Endothelial cell (in vitro differentiated cells): Measurements from ENCODE around the gene RILPL1. TPM values are rescaled to one million over a fixed set of nuclear protein-coding genes. Genes with fewer than 3 reads are reported as not detected.
"Not testable (repeated sequence)": the region's sequence is repeated elsewhere in the genome, so short reads cannot be mapped to it uniquely, and the experiment has no call there.

ENCODE experiments used
- DNase-seq: peaks from one replicate; pipeline ENCODE4 v3.0.0; 2021; ENCODE audit warnings: low spot score
- H3K27ac Mint-ChIP-seq: one replicate; pipeline ENCODE4 v1.8.0; 2021; ENCODE audit warnings: mixed read lengths, inconsistent platforms; ENCODE audit not compliant: unreplicated experiment
- H3K27me3 Mint-ChIP-seq: one replicate; pipeline ENCODE4 v1.8.0; 2021; ENCODE audit warnings: mild to moderate bottlenecking, moderate library complexity, mixed read lengths, inconsistent platforms; ENCODE audit not compliant: unreplicated experiment
- H3K36me3 Mint-ChIP-seq: one replicate; pipeline ENCODE4 v1.8.0; 2021; ENCODE audit warnings: mild to moderate bottlenecking, low read depth, mixed read lengths, inconsistent platforms; ENCODE audit not compliant: unreplicated experiment
- H3K4me1 Mint-ChIP-seq: one replicate; pipeline ENCODE4 v1.8.0; 2021; ENCODE audit warnings: mild to moderate bottlenecking, mixed read lengths, inconsistent platforms; ENCODE audit not compliant: unreplicated experiment
- H3K4me3 Mint-ChIP-seq: one replicate; pipeline ENCODE4 v1.8.0; 2021; ENCODE audit warnings: mild to moderate bottlenecking, mixed read lengths, inconsistent platforms; ENCODE audit not compliant: unreplicated experiment
- H3K9me3 Mint-ChIP-seq: one replicate; pipeline ENCODE4 v1.8.0; 2021; ENCODE audit warnings: mixed read lengths, inconsistent platforms; ENCODE audit not compliant: unreplicated experiment
- CTCF ChIP-seq: fragments of 200-600 bp; sonication (generic); IDR thresholded peaks from one replicate; pipeline ENCODE4 v1.5.0; 2021; ENCODE audit warnings: antibody characterized with exemption; ENCODE audit not compliant: unreplicated experiment
- total RNA-seq: library from RNA; stranded (reverse); fragmentation: NEBNext Ultra II Directional; extraction: Animal tissue kit (Norgen Biotek cat#: 25700); gene quantifications from one replicate; pipeline ENCODE4 v1.2.1, GENCODE V29; 2021; ENCODE audit not compliant: unreplicated experiment

The RILPL1 gene
- total RNA-seq, 1 donor from 2014 or later = 19.8 TPM

GRCh38 chr12:123573870-123574269, 40.4 kb upstream of the RILPL1 start:
- TF ChIP-seq CTCF = no peak
- H3K27me3 Mint-ChIP-seq = no peaks in the 10 kb centered on the region

GRCh38 chr12:123572391-123572790, 38.9 kb upstream of the RILPL1 start:
- no peak overlapping the region for H3K4me3 Mint-ChIP-seq
- H3K36me3 Mint-ChIP-seq = no peaks in the 10 kb centered on the region
- H3K9me3 Mint-ChIP-seq = no peaks in the 10 kb centered on the region
- H3K27me3 Mint-ChIP-seq = no peaks in the 10 kb centered on the region
- no peak for TF ChIP-seq CTCF
- no peaks in the 10 kb centered on the region for H3K4me1 Mint-ChIP-seq
- DNase-seq = no peak
- no peak overlapping the region for H3K27ac Mint-ChIP-seq

More at GRCh38 chr12:123573870-123574269, 40.4 kb upstream of the RILPL1 start:
- Mint-ChIP-seq H3K27ac (no peak overlapping the region), H3K9me3 (no peaks in the 10 kb centered on the region), H3K4me3 (no peak overlapping the region), H3K4me1 (no peaks in the 10 kb centered on the region), H3K36me3 (no peaks in the 10 kb centered on the region)
- DNase-seq = no peak

GRCh38 chr12:123571343-123571813, 37.9 kb upstream of the RILPL1 start:
- H3K36me3 Mint-ChIP-seq = no peaks in the 10 kb centered on the region
- no peak for DNase-seq
- no peaks in the 10 kb centered on the region for H3K27me3 Mint-ChIP-seq
- TF ChIP-seq CTCF = no peak
- no peak overlapping the region for H3K4me3 Mint-ChIP-seq
- H3K4me1 Mint-ChIP-seq = no peaks in the 10 kb centered on the region
- H3K9me3 Mint-ChIP-seq = no peaks in the 10 kb centered on the region
- no peak overlapping the region for H3K27ac Mint-ChIP-seq

- TF ChIP-seq CTCF = no peak
- DNase-seq = no peak
Measured at GRCh38 chr12:123559468-123559867, 25.9 kb upstream of the RILPL1 start.

GRCh38 chr12:123558487-123558886, 25.0 kb upstream of the RILPL1 start:
- H3K27me3 Mint-ChIP-seq, H3K27ac Mint-ChIP-seq, H3K9me3 Mint-ChIP-seq, H3K4me3 Mint-ChIP-seq, DNase-seq, H3K36me3 Mint-ChIP-seq, H3K4me1 Mint-ChIP-seq: not testable (repeated sequence)

More at GRCh38 chr12:123559468-123559867, 25.9 kb upstream of the RILPL1 start:
- H3K4me3 Mint-ChIP-seq = no peak overlapping the region
- no peaks in the 10 kb centered on the region for H3K36me3 Mint-ChIP-seq
- no peak overlapping the region for H3K27ac Mint-ChIP-seq
- no peaks in the 10 kb centered on the region for H3K4me1 Mint-ChIP-seq
- H3K27me3 Mint-ChIP-seq = peaks cover 4% of the 10 kb centered on the region
- H3K9me3 Mint-ChIP-seq = no peaks in the 10 kb centered on the region

GRCh38 chr12:123554843-123555242, 21.3 kb upstream of the RILPL1 start:
- not testable (repeated sequence) for H3K9me3 Mint-ChIP-seq, H3K27me3 Mint-ChIP-seq, DNase-seq, H3K36me3 Mint-ChIP-seq, H3K4me3 Mint-ChIP-seq, H3K4me1 Mint-ChIP-seq, H3K27ac Mint-ChIP-seq

- not testable (repeated sequence) for H3K4me3 Mint-ChIP-seq, H3K36me3 Mint-ChIP-seq, DNase-seq, H3K9me3 Mint-ChIP-seq, H3K27ac Mint-ChIP-seq, H3K4me1 Mint-ChIP-seq, H3K27me3 Mint-ChIP-seq
Measured at GRCh38 chr12:123554136-123554535, 20.6 kb upstream of the RILPL1 start.
